ENCODE data around the gene CACNA1H. TPM values are rescaled to one million over a fixed set of nuclear protein-coding genes. Genes with fewer than 3 reads are reported as not detected.

The CACNA1H gene
- total and polyA plus RNA-seq, 9 of the 15 experiments (the other 6 are each of a cell fraction or from before 2014, with no cell fraction given), result 0.10 to 0.18 TPM; not detected in 7

DNA sequence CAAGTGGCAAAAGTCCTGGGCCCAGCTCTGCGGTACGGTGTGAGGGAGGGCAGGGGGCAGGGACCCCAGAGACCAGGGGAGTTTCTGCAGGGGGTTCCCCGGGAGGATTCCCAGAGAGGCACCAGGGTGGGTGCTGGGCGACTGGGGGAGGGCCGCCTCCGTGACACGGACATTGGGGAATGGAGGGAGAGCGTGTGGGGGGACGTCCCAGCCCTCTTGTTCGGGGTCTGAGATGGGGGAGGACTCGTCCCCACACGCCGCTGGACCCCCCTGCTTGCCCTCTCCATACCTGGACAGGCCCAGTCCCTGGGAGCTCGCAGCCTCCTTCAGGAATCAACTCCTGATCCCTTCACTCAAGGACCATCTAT, 30.5 kb upstream of the CACNA1H start:
- H3K27ac ChIP-seq (ENCODE audit: extremely low read depth, low read depth, low read length), result no peak overlapping the region
- H2AFZ ChIP-seq (ENCODE audit: low read depth, low read length), result no peak overlapping the region
- DNase-seq (ENCODE audit: extremely low read depth in 1 of 4, low spot score in 3 of 4) (no peak), ATAC-seq (no peak), FAIRE-seq (no peak)
- H3K36me3 ChIP-seq (ENCODE audit: control insufficient read depth, insufficient read depth, low read length), result no peaks in the 10 kb centered on the region
- BruUV-seq (replicated peaks), result no TSS peak
- WGBS (ENCODE audit: insufficient coverage, low coverage, missing lambda C conversion rate), result 10% methylated on average over 10 of the region's 14 CpGs
- in situ Hi-C loops (cut with MboI) (no loop called here), intact Hi-C loops (cut with micrococcal nuclease) (no loop called here)
- no peak overlapping the region for H3K4me3 ChIP-seq
- H3K9ac ChIP-seq (ENCODE audit: insufficient read depth in 1 of 2, low read depth in 2 of 2, low read length in 2 of 2), result no peak overlapping the region
- peaks cover 7 to 68% of the 10 kb centered on the region in 2 experiments; a peak in 3 of 5 replicates for H3K27me3 ChIP-seq (ENCODE audit: control insufficient read depth in 2 of 2, insufficient read depth in 2 of 2, low read length in 2 of 2)
- H3K9me3 ChIP-seq (replicated peaks; ENCODE audit: control insufficient read depth, insufficient read depth, low read depth, low read length), result no peaks in the 10 kb centered on the region
- no peaks in the 10 kb centered on the region for H3K79me2 ChIP-seq (ENCODE audit: control insufficient read depth, insufficient read depth, low read length)
- H4K20me1 ChIP-seq (replicated peaks; ENCODE audit: control insufficient read depth, insufficient read depth, low read length), result peaks cover 14% of the 10 kb centered on the region
- POLR2A ChIA-PET, result no interaction called here
- H3K4me2 ChIP-seq (ENCODE audit: insufficient read depth, low read length), result no peak overlapping the region
- no peaks in the 10 kb centered on the region for H3K9me1 ChIP-seq (ENCODE audit: control insufficient read depth, insufficient read depth, low read length)
- peaks cover 0 to 84% of the 10 kb centered on the region in 2 experiments; a peak in 2 of 5 replicates for H3K4me1 ChIP-seq (replicated peaks in 1 of 2; ENCODE audit: control insufficient read depth in 2 of 2, insufficient read depth in 2 of 2, low read length in 2 of 2)
- CTCF ChIA-PET (ENCODE audit: low intra/inter-chr PET ratio), result no interaction called here
- TF ChIP-seq PHF8 (IDR thresholded peaks at IDR 0.05; ENCODE audit: borderline replicate concordance, low read length), result no peak
- TF ChIP-seq TCF3 (CRISPR knock-in tag; IDR thresholded peaks at IDR 0.05), result no peak
- TF ChIP-seq, protein P1, sequence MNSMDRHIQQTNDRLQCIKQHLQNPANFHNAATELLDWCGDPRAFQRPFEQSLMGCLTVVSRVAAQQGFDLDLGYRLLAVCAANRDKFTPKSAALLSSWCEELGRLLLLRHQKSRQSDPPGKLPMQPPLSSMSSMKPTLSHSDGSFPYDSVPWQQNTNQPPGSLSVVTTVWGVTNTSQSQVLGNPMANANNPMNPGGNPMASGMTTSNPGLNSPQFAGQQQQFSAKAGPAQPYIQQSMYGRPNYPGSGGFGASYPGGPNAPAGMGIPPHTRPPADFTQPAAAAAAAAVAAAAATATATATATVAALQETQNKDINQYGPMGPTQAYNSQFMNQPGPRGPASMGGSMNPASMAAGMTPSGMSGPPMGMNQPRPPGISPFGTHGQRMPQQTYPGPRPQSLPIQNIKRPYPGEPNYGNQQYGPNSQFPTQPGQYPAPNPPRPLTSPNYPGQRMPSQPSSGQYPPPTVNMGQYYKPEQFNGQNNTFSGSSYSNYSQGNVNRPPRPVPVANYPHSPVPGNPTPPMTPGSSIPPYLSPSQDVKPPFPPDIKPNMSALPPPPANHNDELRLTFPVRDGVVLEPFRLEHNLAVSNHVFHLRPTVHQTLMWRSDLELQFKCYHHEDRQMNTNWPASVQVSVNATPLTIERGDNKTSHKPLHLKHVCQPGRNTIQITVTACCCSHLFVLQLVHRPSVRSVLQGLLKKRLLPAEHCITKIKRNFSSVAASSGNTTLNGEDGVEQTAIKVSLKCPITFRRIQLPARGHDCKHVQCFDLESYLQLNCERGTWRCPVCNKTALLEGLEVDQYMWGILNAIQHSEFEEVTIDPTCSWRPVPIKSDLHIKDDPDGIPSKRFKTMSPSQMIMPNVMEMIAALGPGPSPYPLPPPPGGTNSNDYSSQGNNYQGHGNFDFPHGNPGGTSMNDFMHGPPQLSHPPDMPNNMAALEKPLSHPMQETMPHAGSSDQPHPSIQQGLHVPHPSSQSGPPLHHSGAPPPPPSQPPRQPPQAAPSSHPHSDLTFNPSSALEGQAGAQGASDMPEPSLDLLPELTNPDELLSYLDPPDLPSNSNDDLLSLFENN (IDR thresholded peaks at IDR 0.05; ENCODE audit: low read depth in 2 of 2, low read length in 2 of 2), result no peak
- TF ChIP-seq, protein P2, sequence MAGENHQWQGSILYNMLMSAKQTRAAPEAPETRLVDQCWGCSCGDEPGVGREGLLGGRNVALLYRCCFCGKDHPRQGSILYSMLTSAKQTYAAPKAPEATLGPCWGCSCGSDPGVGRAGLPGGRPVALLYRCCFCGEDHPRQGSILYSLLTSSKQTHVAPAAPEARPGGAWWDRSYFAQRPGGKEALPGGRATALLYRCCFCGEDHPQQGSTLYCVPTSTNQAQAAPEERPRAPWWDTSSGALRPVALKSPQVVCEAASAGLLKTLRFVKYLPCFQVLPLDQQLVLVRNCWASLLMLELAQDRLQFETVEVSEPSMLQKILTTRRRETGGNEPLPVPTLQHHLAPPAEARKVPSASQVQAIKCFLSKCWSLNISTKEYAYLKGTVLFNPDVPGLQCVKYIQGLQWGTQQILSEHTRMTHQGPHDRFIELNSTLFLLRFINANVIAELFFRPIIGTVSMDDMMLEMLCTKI (IDR thresholded peaks at IDR 0.05; ENCODE audit: partially characterized antibody), result no peak
- TF ChIP-seq, protein P3, sequence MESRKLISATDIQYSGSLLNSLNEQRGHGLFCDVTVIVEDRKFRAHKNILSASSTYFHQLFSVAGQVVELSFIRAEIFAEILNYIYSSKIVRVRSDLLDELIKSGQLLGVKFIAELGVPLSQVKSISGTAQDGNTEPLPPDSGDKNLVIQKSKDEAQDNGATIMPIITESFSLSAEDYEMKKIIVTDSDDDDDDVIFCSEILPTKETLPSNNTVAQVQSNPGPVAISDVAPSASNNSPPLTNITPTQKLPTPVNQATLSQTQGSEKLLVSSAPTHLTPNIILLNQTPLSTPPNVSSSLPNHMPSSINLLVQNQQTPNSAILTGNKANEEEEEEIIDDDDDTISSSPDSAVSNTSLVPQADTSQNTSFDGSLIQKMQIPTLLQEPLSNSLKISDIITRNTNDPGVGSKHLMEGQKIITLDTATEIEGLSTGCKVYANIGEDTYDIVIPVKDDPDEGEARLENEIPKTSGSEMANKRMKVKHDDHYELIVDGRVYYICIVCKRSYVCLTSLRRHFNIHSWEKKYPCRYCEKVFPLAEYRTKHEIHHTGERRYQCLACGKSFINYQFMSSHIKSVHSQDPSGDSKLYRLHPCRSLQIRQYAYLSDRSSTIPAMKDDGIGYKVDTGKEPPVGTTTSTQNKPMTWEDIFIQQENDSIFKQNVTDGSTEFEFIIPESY (CRISPR knock-in tag; IDR thresholded peaks at IDR 0.05), result no peak

Measured in K562 (cell line).